Trophoblast cell (in vitro differentiated cells and primary cell): Measurements from ENCODE around the gene USP49.
A peak's percentile ranks its signal among the peaks of the same experiment; 100 is the strongest.

Source experiments
- DNase-seq, 2 donors: peaks; one replicate each; pipeline ENCODE4 v3.0.0-alpha.2; 2016
- H2AFZ ChIP-seq: 2 replicates; pipeline ENCODE4 v1.6.1; 2013; ENCODE audit warnings: low read length, moderate library complexity, mild to moderate bottlenecking; ENCODE audit not compliant: insufficient read depth, poor library complexity
- H2AK5ac ChIP-seq: 2 replicates; pipeline ENCODE4 v1.6.1; 2013; ENCODE audit warnings: mild to moderate bottlenecking, low read length
- H2BK120ac ChIP-seq: 2 replicates; pipeline ENCODE4 v1.6.1; 2013; ENCODE audit warnings: low read length, mild to moderate bottlenecking, moderate library complexity; ENCODE audit not compliant: insufficient read depth, poor library complexity
- H2BK12ac ChIP-seq: 2 replicates; pipeline ENCODE4 v1.6.1; 2013; ENCODE audit warnings: mild to moderate bottlenecking, low read length, moderate library complexity
- H2BK5ac ChIP-seq: 2 replicates; pipeline ENCODE4 v1.6.1; 2013; ENCODE audit warnings: low read length, low read depth, moderate library complexity, mild to moderate bottlenecking; ENCODE audit not compliant: poor library complexity
- H3K14ac ChIP-seq: 2 replicates; pipeline ENCODE4 v1.6.1; 2013; ENCODE audit warnings: mild to moderate bottlenecking, low read length
- H3K18ac ChIP-seq: 2 replicates; pipeline ENCODE4 v1.6.1; 2013; ENCODE audit warnings: mild to moderate bottlenecking, low read length
- H3K23ac ChIP-seq: 2 replicates; pipeline ENCODE4 v1.6.1; 2013; ENCODE audit warnings: low read length
- H3K27ac ChIP-seq: 2 replicates; pipeline ENCODE4 v1.5.1; 2013; ENCODE audit warnings: low read depth, mild to moderate bottlenecking, inconsistent platforms, low read length, moderate library complexity
- H3K27me3 ChIP-seq: 2 replicates; pipeline ENCODE4 v1.6.1; 2013; ENCODE audit warnings: inconsistent platforms, mild to moderate bottlenecking, low read length, moderate library complexity; ENCODE audit not compliant: insufficient read depth
- H3K36me3 ChIP-seq, 2 experiments: 1 replicate in 1 of 2; 2 replicates in 1 of 2; pipeline ENCODE4 v1.6.1; 2013; ENCODE audit warnings: low read length in 2 of 2, mild to moderate bottlenecking in 2 of 2, moderate library complexity in 1 of 2; ENCODE audit not compliant: insufficient read depth in 2 of 2, control insufficient read depth in 1 of 2
- H3K4ac ChIP-seq: 2 replicates; pipeline ENCODE4 v1.6.1; 2013; ENCODE audit warnings: low read depth, mild to moderate bottlenecking, low read length, moderate library complexity
- H3K4me1 ChIP-seq, 2 experiments: 1 replicate in 1 of 2; 2 replicates in 1 of 2; pipeline ENCODE4 v1.6.1; 2013; ENCODE audit warnings: low read length in 2 of 2, mild to moderate bottlenecking in 2 of 2, moderate library complexity in 1 of 2; ENCODE audit not compliant: insufficient read depth in 2 of 2, control insufficient read depth in 1 of 2
- H3K4me2 ChIP-seq: 2 replicates; pipeline ENCODE4 v1.6.1; 2013; ENCODE audit warnings: inconsistent platforms, mild to moderate bottlenecking, low read length, moderate library complexity
- H3K4me3 ChIP-seq: 2 replicates; pipeline ENCODE4 v1.5.1; 2013; ENCODE audit warnings: mild to moderate bottlenecking, low read depth, low read length, inconsistent platforms
- H3K79me1 ChIP-seq: one replicate; pipeline ENCODE4 v1.6.1; 2013; ENCODE audit warnings: low read length
- H3K79me2 ChIP-seq: 2 replicates; pipeline ENCODE4 v1.6.1; 2013; ENCODE audit warnings: low read length, mild to moderate bottlenecking; ENCODE audit not compliant: control insufficient read depth, insufficient read depth, poor library complexity
- H3K9ac ChIP-seq: 2 replicates; pipeline ENCODE4 v1.6.1; 2013; ENCODE audit warnings: mild to moderate bottlenecking, low read length
- H3K9me3 ChIP-seq: 2 replicates; pipeline ENCODE4 v1.6.1; 2013; ENCODE audit warnings: low read depth, mild to moderate bottlenecking, control low read depth, inconsistent platforms, low read length; ENCODE audit not compliant: insufficient read depth
- H4K12ac ChIP-seq: 2 replicates; pipeline ENCODE4 v1.6.1; 2013; ENCODE audit warnings: low read depth, mild to moderate bottlenecking, low read length, moderate library complexity
- H4K8ac ChIP-seq: 2 replicates; pipeline ENCODE4 v1.6.1; 2013; ENCODE audit warnings: low read depth, mild to moderate bottlenecking, low read length, moderate library complexity
- H4K91ac ChIP-seq: one replicate; pipeline ENCODE4 v1.6.1; 2013; ENCODE audit warnings: low read depth, mild to moderate bottlenecking, low read length, moderate library complexity
- WGBS: extraction: QIAGEN DNeasy Blood & Tissue Kit; methylation state at CpG from one replicate; pipeline ENCODE4 v1.1.7; 2013; ENCODE audit warnings: missing lambda C conversion rate; ENCODE audit not compliant: insufficient read length, insufficient coverage; ENCODE audit errors: extremely low coverage; 5-methylcytosine and 5-hydroxymethylcytosine counted together

USP49 gene

GRCh38 chr6:41936073-41936837, 41.1 kb upstream of the USP49 start:
- Histone ChIP-seq H3K27ac (no peak overlapping the region), H3K14ac (no peak overlapping the region), H2BK120ac (no peak overlapping the region), H3K27me3 (no peaks in the 10 kb centered on the region), H3K4ac (no peak overlapping the region), H3K23ac (no peak overlapping the region), H3K36me3 (peaks cover 37 to 55% of the 10 kb centered on the region in 2 experiments), H3K9ac (no peak overlapping the region), H2BK5ac (no peak overlapping the region), H4K91ac (no peak overlapping the region), H3K4me1 (peaks cover 23 to 33% of the 10 kb centered on the region in 2 experiments), H2AK5ac (no peak overlapping the region), H4K8ac (no peak overlapping the region), H3K4me3 (no peak overlapping the region), H3K4me2 (no peak overlapping the region), H3K18ac (no peak overlapping the region), H3K79me2 (peaks cover 12% of the 10 kb centered on the region), H3K79me1 (peaks cover 8% of the 10 kb centered on the region), H4K12ac (no peak overlapping the region), H2AFZ (no peak overlapping the region), H2BK12ac (no peak overlapping the region), H3K9me3 (no peaks in the 10 kb centered on the region)
- DNase-seq: peak; percentile 68 to 87
- WGBS: no CpG with 5 or more reads among the region's 10 CpGs

DNA sequence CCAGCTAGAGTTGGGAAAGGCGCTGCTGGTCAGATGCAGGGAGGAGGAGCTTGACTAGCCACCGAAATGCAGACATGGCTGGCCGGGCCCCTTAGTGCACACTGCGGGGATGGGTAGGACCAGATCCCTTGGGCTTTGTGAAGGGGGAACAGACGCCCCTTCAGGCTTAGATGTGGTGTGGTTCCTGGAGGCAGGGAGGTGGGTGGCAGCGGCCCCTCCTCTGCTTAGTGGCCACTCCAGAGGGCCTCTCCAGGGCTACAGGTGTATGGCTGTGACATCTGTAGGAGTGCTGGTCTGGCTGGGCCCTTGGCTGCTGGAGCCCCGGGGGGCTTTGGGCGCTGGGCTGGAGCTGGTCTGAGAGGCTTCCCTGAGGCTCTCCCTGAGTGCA, 40.5 kb upstream of the USP49 start:
- Histone ChIP-seq H2BK5ac (no peak overlapping the region), H3K9me3 (no peaks in the 10 kb centered on the region), H4K91ac (no peak overlapping the region), H3K79me2 (peaks cover 7% of the 10 kb centered on the region), H3K14ac (no peak overlapping the region), H3K23ac (no peak overlapping the region), H3K4me2 (no peak overlapping the region), H2AFZ (no peak overlapping the region), H3K36me3 (peaks cover 43 to 61% of the 10 kb centered on the region in 2 experiments), H3K27ac (no peak overlapping the region), H3K4me3 (no peak overlapping the region), H3K9ac (no peak overlapping the region), H2BK120ac (no peak overlapping the region), H3K27me3 (no peaks in the 10 kb centered on the region), H3K4ac (no peak overlapping the region), H2AK5ac (peak overlapping the region; percentile 35), H4K8ac (no peak overlapping the region), H3K18ac (no peak overlapping the region), H2BK12ac (no peak overlapping the region), H3K4me1 (peaks cover 23 to 33% of the 10 kb centered on the region in 2 experiments), H4K12ac (no peak overlapping the region), H3K79me1 (peaks cover 3% of the 10 kb centered on the region)
- no CpG with 5 or more reads among the region's 8 CpGs for WGBS
- DNase-seq: no peak

- Histone ChIP-seq H4K91ac (no peak overlapping the region), H2AK5ac (no peak overlapping the region), H3K4me2 (no peak overlapping the region), H4K12ac (no peak overlapping the region), H3K27ac (no peak overlapping the region), H3K4me1 (peaks cover 19 to 30% of the 10 kb centered on the region in 2 experiments), H3K79me1 (peaks cover 2% of the 10 kb centered on the region), H2BK12ac (no peak overlapping the region), H2BK5ac (no peak overlapping the region), H3K9me3 (no peaks in the 10 kb centered on the region), H3K27me3 (no peaks in the 10 kb centered on the region), H3K36me3 (peaks cover 46 to 66% of the 10 kb centered on the region in 2 experiments), H4K8ac (no peak overlapping the region), H2BK120ac (no peak overlapping the region), H3K79me2 (peaks cover 4% of the 10 kb centered on the region), H3K4me3 (no peak overlapping the region), H3K14ac (no peak overlapping the region), H3K9ac (no peak overlapping the region), H3K4ac (no peak overlapping the region), H3K23ac (no peak overlapping the region), H2AFZ (no peak overlapping the region), H3K18ac (no peak overlapping the region)
- no peak for DNase-seq
- WGBS: no CpG with 5 or more reads among the region's 1 CpG
Measured at GRCh38 chr6:41935193-41935574, 40.0 kb upstream of the USP49 start.

DNA sequence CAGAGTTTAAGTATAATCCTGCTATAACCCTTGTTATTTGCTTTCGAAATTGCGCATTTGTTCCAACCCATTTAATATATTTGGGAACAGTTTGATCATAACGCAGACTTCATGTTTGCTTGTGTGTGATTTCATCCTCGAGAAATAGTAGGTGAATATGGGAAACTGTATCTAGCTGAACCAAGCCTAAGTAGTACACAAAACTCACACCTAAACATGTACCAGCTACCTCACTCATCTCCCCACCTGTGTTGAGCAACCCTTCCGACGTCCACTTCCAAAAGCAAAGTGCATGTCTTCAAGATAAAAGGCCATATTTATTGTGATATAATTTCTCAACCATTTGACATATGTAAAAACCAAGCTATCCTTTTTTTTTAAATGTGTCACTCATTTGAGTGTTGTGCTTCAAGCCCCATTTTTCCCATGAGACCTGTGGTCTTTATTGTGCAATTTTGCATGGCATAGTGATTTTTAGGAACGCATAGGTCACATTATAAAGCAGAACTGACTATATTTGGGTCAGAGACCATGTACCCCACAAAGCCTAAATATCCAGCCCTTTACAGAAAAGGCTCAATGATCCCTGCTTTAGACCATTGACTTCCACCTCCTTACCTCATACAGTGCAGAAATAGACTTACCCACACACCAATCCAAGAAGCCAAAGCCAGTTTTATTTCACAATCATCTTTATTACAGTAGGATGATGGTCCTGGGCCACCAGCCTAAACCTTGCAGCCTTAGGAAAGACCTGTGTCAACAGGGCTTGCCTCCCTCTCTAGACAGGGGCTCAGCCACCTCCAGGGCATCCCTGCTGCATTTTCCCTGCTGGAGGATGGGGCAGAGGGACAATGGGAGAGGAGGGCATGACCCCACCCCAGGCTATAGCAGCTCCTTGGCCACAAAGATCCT, 39.4 kb upstream of the USP49 start:
- Histone ChIP-seq H2BK120ac (no peak overlapping the region), H4K12ac (no peak overlapping the region), H3K79me1 (peaks cover 2% of the 10 kb centered on the region), H3K36me3 (peaks cover 51 to 72% of the 10 kb centered on the region in 2 experiments), H3K27me3 (no peaks in the 10 kb centered on the region), H3K4me2 (no peak overlapping the region), H3K27ac (no peak overlapping the region), H3K4ac (no peak overlapping the region), H2BK12ac (no peak overlapping the region), H3K4me3 (no peak overlapping the region), H3K23ac (no peak overlapping the region), H3K4me1 (peaks cover 14 to 23% of the 10 kb centered on the region in 2 experiments), H3K79me2 (peaks cover 3% of the 10 kb centered on the region), H3K9me3 (no peaks in the 10 kb centered on the region), H2AK5ac (no peak overlapping the region), H2BK5ac (no peak overlapping the region), H4K91ac (no peak overlapping the region), H3K18ac (no peak overlapping the region), H4K8ac (no peak overlapping the region), H3K9ac (no peak overlapping the region), H2AFZ (no peak overlapping the region), H3K14ac (no peak overlapping the region)
- WGBS: no CpG with 5 or more reads among the region's 7 CpGs
- DNase-seq: no peak
